HL-60 (cell line): Measurements from ENCODE around the gene MIOX.

Source experiments
- GABPA ChIP-seq: IDR thresholded peaks from 2 replicates; pipeline ENCODE4 v1.6.1; 2012; ENCODE audit warnings: low read depth
- POLR2AphosphoS5 ChIP-seq: IDR thresholded peaks from 2 replicates; pipeline ENCODE4 v1.6.1; 2012; ENCODE audit warnings: low read depth
- REST ChIP-seq: IDR thresholded peaks from 2 replicates; pipeline ENCODE4 v1.6.1; 2012; ENCODE audit warnings: low read depth; ENCODE audit not compliant: insufficient replicate concordance
- TF ChIP-seq, protein P1 (sequence below): IDR thresholded peaks from one replicate; pipeline ENCODE4 v1.5.1; 2011; ENCODE audit warnings: low read length, control low read depth, inconsistent platforms; ENCODE audit not compliant: insufficient read depth

DNA sequence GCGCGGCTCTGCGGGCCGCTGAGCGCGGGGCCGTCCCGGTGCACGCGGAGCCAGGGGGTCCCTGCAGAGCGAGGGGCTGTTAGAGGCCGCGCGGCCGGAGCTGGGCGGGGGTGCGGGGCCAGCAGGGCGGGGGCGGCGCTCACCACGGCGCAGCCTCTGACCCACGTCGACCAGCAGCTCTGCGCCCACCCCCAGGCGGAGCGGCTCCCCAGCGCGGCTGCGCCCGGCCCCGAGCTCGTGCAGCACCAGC is 39.1 kb downstream of the MIOX start:
- TF ChIP-seq, protein P1, sequence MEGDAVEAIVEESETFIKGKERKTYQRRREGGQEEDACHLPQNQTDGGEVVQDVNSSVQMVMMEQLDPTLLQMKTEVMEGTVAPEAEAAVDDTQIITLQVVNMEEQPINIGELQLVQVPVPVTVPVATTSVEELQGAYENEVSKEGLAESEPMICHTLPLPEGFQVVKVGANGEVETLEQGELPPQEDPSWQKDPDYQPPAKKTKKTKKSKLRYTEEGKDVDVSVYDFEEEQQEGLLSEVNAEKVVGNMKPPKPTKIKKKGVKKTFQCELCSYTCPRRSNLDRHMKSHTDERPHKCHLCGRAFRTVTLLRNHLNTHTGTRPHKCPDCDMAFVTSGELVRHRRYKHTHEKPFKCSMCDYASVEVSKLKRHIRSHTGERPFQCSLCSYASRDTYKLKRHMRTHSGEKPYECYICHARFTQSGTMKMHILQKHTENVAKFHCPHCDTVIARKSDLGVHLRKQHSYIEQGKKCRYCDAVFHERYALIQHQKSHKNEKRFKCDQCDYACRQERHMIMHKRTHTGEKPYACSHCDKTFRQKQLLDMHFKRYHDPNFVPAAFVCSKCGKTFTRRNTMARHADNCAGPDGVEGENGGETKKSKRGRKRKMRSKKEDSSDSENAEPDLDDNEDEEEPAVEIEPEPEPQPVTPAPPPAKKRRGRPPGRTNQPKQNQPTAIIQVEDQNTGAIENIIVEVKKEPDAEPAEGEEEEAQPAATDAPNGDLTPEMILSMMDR = no peak
- TF ChIP-seq GABPA (no peak), POLR2AphosphoS5 (no peak), REST (no peak)
